GM19324 (cell line): ENCODE results near the gene FAM210B.
"Not testable (repeated sequence)": the region's sequence is repeated elsewhere in the genome, so short reads cannot be mapped to it uniquely, and the experiment has no call there.

Source experiments
- ATAC-seq: cut with Tn5 transposase; IDR thresholded peaks from one replicate; pipeline ENCODE4 v1.9.1; 2021; ENCODE audit warnings: mild to moderate bottlenecking, moderate library complexity; ENCODE audit not compliant: unreplicated experiment, low FRiP score

The FAM210B gene

DNA sequence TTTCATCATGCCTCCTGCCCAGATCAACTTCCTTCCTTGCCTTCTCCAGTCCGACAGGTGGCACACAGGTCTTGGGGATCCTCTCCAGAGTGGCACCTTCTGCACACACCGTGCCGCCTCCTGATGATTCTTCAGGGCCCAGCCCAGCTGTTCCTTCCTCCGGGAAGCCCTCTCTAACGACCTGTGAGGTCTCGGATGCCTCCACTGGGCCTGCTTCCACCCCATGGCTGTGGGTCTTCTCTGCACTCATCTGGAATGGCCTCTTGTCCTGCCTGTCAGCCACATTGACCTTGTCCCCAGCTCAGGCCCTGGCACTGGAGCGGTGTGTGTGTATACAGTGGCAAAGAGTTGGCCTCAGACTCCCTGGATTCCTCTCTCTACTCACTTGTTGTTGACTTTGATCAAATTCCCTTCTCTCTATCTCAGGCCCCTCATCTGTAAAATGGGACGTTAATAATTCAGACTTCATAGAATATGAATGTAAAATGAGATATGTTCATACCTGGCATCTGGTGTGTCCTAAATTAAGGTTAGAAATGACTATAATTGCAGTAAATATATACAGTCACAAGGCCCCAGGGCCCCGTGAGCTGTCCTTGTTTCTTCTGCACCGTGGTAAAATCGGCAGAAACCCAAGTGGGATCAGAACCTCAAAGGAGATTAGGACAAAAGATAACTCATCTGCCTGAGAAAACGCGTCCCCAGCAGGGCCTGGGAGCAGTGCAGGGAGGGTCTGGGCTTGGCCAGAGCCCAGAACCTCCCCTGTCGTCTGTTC, 1.5 kb downstream of the FAM210B start:
- no peak for ATAC-seq

GRCh38 chr20:56360908-56361205, 2.1 kb downstream of the FAM210B start:
- ATAC-seq = no peak

DNA sequence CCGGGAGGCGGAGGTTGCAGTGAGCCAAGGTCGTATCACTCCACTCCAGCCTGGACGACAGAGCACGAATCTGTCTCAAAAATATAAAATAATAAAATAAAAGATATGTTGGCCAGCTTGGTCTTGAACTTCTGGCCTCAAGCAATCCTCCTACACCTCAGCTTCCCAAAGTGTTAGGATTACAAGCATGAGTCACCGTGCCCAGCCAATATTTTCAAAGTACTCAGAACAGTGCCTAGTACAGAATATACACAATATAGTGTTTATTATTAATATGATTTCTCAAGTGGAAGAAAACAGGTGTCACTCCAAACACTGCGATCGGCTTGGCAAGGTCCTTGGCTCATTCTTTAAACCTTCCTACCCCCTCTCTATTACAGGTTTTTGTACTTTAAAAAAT, 3.1 kb downstream of the FAM210B start:
- ATAC-seq = no peak

DNA sequence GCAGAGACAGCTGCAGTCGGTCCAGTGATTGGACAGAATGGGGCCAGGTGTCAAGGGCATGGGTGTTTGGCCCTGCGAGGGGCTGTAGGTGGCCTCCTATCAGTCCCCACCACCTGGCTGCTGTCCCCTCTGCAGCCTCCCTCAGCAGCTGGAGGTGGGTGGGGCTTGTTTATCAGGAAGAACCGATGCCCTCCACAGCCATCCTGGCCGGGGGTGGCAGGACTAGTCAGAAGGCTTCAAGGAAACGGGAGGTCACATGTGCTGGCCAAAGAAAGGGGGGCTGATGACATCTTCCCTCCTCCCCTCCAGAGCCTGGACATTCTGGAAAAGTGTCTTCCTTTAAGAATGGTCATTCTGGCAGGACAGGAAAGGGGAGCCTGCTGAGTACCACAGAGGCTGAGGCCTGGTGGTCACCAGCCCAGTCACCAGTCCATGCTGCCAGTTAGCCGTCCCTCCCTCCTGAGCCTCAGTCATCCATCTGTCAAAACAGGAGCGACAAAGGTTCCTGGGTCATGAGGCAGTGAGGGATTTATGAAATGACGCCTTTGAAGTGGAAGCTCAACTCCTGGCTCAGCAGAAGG, 4.1 kb downstream of the FAM210B start:
- no peak for ATAC-seq

GRCh38 chr20:56363491-56363890, 4.7 kb downstream of the FAM210B start:
- no peak for ATAC-seq

GRCh38 chr20:56368351-56369134, 9.8 kb downstream of the FAM210B start:
- no peak for ATAC-seq

DNA sequence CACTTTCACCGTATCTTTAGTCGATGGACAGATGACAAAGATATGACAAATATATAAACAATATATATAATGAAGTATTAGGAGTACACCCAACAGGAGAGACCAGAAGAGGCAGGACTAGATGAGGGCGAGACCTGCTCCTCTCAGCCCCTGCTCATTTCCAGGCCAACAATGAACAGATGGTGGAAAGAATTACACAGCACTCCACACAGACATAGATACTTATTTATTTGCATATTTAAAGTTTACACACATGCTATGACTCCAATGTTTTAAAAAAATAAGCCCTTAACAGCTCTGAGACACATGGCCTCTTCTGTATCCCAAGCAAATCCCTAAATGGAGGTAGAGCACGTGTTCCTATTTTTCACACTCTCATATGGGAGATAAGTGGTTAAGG, 10.4 kb downstream of the FAM210B start:
- no peak for ATAC-seq

- ATAC-seq = no peak
Observed at GRCh38 chr20:56371977-56372376, 13.2 kb downstream of the FAM210B start.

- no peak for ATAC-seq
Observed at GRCh38 chr20:56372850-56373249, 14.1 kb downstream of the FAM210B start.

GRCh38 chr20:56373942-56374341, 15.2 kb downstream of the FAM210B start:
- no peak for ATAC-seq

DNA sequence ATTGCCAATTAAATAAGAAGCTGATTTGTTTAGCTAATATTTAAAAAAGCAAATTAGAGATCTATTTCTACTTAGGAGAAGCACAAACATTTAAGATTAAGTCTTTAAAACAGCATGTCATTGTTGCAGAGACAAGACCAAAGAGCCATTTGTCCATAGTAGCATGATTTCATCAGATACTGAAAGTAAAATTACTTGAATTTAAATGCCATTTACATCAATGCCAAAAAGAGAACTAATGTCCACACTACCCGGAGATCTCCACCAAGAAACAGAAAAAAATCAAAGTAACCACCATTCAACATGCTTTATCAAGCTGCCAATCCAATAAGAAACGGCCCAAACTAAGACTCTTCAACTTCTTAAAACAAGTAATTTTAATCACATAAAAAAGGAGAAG, 17.6 kb downstream of the FAM210B start:
- no peak for ATAC-seq

DNA sequence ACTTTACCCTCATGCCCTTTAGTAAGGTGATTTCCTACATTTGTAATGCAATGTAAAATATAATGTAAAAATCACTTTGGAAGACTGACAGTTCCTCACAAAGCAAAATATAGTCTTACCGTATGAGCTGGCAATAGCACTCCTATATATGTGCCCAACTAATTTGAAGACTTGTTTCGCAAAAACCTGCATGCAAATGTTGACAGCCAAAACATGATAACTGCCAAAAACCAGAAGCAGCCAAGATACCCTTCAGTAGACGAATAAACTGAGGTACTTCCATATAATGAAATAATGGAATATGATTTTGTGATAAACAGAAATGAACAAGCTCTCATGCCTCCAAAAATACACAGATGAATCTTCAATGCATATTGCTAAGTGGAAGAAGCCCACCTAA, 19.6 kb downstream of the FAM210B start:
- no peak for ATAC-seq

DNA sequence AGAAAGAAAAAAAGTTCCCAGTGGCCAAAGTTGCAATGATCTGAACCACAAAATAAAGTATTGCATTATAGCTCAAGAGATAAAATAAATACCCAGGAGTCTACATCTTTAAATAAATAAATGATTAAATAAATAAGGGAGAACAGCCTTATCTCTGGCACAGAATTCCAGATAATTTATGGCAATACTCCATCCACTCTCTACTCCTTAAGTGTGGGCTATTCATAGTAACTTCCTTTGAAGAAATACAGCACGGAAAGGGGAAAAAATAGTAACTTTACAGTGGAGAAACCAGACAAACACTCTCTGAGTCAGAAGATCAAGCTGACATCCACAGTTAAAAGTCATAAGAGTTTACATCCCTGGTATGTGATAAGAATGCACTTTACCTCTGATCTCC, 21.6 kb downstream of the FAM210B start:
- ATAC-seq = no peak

DNA sequence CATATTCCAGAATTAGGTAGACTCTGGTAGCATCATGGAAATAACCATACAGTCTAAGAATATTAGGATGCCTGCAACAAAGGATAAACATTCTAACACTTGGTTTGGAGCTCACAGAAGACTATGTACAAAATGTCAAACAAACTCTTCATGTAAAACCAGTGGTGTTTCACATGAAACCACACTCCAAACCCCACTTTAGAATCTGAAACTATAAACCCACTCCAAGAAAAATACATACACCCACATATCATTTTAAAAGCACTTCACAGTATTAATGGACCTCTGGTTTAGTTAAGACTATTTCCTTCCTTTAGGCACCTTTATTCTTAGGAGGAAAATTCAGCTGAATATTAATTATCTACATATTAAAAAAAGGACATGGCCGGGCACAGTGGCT, 22.7 kb downstream of the FAM210B start:
- ATAC-seq = no peak

- no peak for ATAC-seq
Observed at GRCh38 chr20:56382696-56383095, 23.9 kb downstream of the FAM210B start.

DNA sequence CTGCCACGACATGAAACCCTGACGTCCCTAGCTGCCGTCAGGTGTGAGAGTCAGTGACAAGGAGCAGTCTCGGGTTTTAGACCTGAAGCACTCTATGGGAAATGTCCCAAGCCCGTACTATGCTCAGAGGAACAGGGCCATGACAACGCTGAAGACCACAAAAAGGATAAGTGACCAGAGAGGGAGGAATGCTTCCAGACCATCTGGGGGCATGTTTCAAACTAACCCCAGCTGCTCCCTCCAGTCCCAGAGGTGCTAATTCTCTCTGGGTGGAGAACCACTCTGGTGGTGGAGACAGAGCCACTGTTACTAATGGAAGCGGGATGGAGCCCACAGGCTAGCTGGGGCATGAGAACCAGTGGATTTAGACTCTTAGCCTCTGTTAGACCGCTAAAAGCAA, 24.6 kb downstream of the FAM210B start:
- no peak for ATAC-seq

- ATAC-seq = no peak
Observed at GRCh38 chr20:56385130-56385529, 26.4 kb downstream of the FAM210B start.

DNA sequence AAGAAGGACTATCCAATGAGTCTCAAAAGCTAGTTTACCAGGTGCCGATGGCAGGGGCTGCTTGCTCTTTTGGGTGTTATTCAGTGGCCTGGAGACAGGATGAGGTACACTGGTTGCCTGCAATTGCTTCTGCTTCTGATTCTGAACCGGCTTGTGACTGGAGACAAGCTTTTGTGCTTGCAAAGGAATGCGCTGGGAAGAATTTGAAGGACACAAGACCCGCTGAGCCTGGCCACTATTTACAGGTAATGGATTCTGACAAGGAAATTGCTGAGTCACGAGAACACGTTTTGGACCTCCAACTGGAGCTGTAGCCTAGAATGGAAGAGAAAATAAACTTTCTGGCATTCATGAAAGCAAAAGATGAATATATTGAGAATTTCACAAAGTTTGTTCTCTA, 27.4 kb downstream of the FAM210B start:
- no peak for ATAC-seq

DNA sequence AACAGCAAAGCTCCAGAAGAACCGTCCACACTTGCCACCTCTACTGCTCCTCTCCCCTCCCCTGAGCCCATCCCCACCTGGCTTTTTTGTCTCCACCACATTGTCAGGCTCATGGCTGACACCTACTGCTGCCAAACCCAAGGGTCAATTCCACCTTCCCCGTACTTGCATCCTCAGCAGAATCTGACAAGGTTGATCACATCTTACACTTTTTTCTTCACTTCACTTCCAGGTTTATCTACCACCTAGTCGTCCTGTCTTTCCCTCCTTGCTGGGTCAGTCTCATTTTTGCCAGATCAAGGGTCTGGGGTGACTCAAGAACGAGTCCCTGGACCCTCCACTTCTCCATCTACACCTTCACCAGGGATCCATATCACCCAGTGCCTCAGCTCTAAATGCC, 30.1 kb downstream of the FAM210B start:
- no peak for ATAC-seq

- no peak for ATAC-seq
Observed at GRCh38 chr20:56389807-56390206, 31.0 kb downstream of the FAM210B start.

- not testable (repeated sequence) for ATAC-seq
Observed at GRCh38 chr20:56390396-56390795, 31.6 kb downstream of the FAM210B start.

DNA sequence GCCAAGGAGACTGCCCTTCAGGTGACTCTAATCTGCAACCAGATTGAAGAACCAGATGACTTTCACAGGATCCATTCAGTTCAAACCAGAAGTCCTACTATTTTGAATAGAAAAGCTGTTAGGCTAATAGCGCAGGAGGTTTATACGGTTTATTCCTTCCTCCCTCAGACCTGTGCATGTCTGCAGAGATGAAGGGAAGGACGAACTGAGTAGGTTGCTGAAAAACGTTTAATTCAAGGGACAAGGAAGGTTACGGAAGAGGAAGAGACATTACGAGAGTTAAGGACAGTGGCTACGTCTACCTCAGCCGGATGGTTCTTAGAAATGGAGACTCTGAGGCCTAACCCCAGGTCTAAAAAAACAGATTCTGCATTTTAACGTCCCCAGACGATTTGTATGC, 32.3 kb downstream of the FAM210B start:
- ATAC-seq = no peak
